Activated effector memory CD4-positive, alpha-beta T cell treated with anti-CD3 and anti-CD28 coated beads, Interleukin-2, amount 50 U/mL, for 16 hours (primary cell): ENCODE data around the gene FOXI1.

Source experiments
- DNase-seq: peaks from one replicate; pipeline ENCODE4 v3.0.0-alpha.2; 2020

Gene FOXI1

DNA sequence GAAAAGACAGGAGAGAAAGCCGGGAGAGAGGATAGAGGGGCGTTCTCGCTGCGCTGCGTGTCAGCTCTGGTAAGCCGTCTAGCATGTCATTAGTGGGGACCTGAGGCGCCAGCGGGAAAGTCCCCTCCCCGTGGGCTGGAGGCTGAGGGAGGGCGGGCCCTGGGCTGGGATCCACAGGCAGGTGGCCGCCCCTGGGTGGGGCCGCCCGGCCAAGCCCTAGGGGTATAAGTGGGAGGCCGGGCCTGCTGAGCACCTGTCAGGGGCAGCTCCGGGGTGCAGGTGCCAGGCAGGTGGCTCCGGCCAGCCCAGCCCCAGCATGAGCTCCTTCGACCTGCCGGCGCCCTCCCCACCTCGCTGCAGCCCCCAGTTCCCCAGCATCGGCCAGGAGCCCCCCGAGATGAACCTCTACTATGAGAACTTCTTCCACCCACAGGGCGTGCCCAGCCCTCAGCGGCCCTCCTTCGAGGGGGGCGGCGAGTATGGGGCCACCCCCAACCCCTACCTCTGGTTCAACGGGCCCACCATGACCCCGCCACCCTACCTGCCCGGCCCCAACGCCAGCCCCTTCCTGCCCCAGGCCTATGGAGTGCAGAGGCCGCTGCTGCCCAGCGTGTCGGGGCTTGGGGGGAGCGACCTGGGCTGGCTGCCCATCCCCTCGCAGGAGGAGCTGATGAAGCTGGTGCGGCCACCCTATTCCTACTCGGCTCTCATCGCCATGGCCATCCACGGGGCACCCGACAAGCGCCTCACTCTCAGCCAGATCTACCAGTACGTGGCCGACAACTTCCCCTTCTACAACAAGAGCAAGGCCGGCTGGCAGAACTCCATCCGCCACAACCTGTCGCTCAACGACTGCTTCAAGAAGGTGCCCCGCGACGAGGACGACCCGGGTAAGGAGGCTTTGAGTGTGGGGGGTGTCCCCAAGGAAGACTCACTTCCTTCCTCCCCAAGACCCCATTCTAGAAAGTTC, at the start of gene FOXI1:
Gene FOXI1 (plus strand): TSS at position 256 of the 970 bp plus-strand sequence. CDS start 61 bp downstream, at position 317.
- no peak for DNase-seq

DNA sequence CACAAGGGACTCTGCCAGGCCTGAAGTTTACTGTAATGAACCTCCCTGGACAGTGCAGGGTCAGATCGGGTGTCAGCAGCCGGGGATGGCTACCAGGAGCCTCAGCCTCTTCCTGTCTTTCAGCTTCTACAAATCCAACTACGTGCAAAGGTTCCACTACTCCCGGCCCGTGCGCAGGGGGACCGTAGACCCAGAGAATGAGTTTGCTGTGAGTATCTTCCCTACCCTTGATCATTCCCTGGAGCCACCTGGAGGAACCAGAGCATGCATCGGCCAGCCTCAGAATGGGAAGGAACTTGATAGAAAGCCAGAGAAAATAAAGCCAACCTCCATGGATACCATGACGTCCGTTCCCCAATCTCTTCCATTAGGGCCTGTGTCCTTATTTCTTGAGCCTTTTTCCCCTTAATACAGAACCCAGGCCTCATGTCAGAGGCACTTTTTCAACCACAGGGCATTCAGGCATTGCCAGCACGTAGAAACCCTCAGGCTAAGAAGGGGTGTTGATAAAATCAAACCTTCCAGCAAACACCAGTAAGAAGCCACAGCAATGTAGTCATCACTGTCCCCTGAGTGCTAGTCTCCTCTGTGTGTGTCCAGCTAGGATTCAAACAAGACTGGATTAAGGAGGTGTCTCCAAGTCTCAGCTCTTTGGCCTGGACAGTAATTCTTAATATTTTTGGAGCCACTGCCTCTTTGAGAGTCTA, 49.0 kb upstream of the FOXI1 start:
- DNase-seq, result no peak

GRCh38 chr5:170057311-170057710, 48.4 kb upstream of the FOXI1 start:
- no peak for DNase-seq

GRCh38 chr5:170059221-170059620, 46.5 kb upstream of the FOXI1 start:
- DNase-seq, result no peak

GRCh38 chr5:170067152-170067551, 38.5 kb upstream of the FOXI1 start:
- no peak for DNase-seq

- no peak for DNase-seq
These were observed 38.0 kb upstream of the FOXI1 start for GRCh38 chr5:170067574-170068170.

DNA sequence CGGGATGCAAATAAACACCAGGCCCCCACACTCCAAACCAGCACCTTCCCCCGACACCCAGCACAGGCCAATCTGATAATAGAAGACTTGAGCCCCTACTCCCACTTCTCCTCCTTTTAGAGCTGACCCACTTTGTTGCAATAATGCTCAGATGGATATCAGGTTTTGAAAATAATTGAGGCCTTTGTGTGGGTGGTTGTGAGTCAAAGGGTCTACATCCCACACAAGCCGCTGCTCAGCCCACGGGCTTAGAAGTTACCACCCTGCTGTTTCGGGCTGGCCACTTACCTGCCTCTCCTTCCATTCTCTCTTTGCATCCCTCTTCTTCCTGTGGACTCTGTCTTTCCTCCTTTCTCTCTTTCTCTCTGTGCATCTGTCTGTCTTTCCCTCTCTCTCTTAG, 36.2 kb upstream of the FOXI1 start:
- no peak for DNase-seq

GRCh38 chr5:170070556-170071412, 34.9 kb upstream of the FOXI1 start:
- DNase-seq, result peak; percentile 70

DNA sequence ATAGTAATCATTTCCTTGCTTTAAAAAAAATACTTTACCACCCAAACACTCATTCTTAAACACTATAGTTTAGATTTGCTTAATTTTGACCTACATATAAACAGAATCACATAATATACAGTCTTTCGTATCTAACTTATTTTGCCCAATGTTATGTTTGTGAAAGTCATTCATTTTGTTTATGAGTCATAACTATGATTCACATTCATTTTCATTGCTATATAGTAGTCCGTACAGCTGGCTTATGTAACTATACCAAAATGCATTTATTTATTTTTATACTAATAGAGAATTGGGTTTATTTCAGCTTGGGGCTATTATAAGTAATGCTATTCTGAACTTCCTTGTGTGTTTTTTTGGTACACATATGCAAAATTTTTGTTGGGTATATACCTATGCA, 33.9 kb upstream of the FOXI1 start:
- no peak for DNase-seq

DNA sequence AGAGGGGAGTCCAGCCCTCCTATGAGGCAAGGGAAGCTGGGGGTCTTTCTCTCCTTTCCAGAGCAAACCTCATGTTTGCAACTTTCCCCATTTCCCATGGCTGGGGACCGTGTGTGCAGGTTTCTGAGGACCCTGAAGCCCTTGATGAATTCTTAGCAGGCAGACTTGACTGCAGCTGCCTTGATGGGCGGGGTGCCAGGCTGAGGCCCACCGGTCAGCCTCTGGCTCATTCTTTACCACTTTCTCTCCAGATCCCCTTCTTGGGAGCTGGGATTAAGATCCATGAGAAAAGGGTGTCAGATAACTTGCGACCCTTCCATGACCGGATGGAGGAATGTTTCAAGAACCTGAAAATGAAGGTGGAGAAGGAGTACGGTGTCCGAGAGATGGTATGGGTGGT, 30.0 kb upstream of the FOXI1 start:
- no peak for DNase-seq

DNA sequence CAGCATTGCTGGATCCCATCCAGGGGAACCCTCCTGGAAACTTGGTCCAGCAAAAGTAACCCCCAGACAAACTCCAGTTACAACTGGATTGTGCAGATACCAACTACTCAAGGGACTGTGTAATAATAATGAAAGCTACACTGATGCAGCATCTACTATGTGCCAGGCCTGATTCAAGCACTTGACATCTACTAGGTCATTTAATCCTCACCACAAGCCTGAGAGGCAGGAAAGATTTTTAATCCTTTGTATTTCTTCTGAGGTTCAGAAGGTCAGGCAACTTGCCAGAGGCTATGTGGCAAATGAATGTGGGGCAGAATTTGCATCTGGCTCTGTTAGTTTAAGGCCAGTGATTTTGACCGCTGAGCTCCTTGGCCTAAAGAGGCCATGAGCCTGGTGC, 29.5 kb upstream of the FOXI1 start:
- DNase-seq, result no peak

DNA sequence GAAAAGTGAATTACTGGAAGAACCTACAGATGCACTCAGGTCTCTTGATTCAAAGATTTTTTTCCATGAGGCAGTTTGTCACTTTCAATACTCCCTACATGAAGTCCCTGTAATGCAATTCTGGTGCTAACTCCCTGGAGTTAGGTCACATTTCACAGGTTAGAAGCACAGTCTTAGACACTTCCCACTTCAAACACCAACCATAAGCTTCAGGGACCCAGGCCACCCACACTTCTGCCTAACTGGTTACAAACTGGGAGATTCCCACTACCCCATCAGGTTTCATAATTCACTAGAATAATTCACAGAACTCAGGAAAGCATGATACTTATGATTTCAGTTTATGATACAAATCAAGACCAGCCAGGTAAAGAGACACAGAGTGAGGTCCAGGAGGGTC, 29.0 kb upstream of the FOXI1 start:
- DNase-seq, result no peak

GRCh38 chr5:170077526-170077925, 28.2 kb upstream of the FOXI1 start:
- DNase-seq, result no peak

DNA sequence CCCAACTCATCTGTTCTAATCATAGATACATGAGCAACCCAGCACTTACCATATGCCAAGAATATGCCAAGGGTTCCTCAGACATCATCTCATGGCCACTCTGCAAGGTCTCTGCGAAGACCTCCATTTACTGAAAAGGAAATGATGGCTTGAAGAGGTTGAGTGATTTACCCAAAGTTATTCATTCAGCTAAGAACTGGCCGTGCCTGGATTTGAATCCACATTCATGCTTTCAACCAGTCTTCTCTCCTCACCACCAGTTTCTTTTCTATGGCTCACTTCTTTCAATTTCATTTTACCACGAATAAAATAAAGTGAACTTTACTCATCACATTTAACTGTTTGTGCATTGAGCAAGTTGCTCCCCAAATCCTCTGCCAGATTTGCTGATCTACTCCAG, 27.2 kb upstream of the FOXI1 start:
- no peak for DNase-seq

- no peak for DNase-seq
These were observed 26.8 kb upstream of the FOXI1 start for GRCh38 chr5:170078931-170079330.

DNA sequence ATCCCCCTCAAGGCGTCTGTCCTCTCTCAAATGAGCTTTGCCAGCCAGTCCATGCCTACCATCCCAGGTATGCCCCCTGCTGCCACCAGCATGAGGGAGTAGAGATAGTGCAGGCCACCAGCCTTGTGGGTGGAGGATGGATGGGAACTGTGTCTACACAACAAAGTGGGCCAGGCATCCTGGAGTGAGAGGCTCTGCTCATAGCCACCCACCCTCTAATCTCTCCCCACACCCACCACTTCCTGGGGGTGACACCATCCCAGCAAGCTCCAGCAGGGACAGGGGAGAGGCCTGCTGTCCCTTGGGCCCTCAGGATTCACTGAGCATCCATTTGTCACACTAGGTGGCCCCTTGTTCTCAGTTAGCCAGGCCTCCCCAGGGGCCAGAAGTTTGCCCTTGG, 25.5 kb upstream of the FOXI1 start:
- no peak for DNase-seq

- DNase-seq, result no peak
These were observed 24.8 kb upstream of the FOXI1 start for GRCh38 chr5:170080786-170081445.

GRCh38 chr5:170081616-170082015, 24.1 kb upstream of the FOXI1 start:
- no peak for DNase-seq

- DNase-seq, result no peak
These were observed 23.0 kb upstream of the FOXI1 start for GRCh38 chr5:170082701-170083100.

DNA sequence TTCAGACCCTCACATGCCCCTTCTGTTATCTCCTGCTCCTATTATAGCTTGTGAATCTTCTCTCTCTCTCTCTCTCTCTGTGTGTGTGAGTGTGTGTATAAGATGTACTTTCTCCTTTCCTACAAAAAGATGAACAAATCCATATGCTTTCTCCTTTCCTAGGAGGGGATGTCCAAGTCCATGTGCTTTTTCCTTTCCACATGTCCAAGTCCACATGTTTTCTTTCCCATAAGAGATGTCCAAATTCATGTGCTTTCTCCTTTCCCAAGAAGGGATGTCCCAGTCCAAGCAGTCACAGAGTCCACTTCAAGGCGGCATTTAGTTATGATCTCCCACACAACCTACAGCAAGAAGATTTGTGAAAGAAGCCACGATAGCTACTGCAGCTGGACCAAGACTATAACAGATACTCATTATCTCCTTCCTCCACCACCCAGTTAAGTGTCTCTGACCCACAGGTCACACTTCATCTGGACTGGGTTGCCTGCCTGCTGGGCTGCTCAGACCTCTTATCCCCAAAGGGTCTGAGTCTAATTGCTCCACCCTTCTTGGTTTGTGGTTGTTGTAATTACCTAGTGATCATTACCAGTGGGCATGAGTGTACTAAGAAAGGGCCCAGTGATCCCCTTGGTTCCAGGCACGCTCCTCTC, 18.4 kb upstream of the FOXI1 start:
- DNase-seq, result no peak

GRCh38 chr5:170092455-170093101, 13.1 kb upstream of the FOXI1 start:
- DNase-seq, result no peak
